IMR-90 (cell line): ENCODE measurements around the gene SLC16A1. TPM values are rescaled to one million over a fixed set of nuclear protein-coding genes. Genes with fewer than 3 reads are reported as not detected.

Experiments used
- ATAC-seq: fragments of 200-7000 bp; cut with Tn5 transposase; 2 replicates; pipeline ENCODE4 v1.9.1; 2020; ENCODE audit warnings: low read depth, mild to moderate bottlenecking, moderate library complexity
- BruUV-seq: library from RNA; stranded (reverse); fragments of 400-500 nt; replicated peaks from 2 replicates; lab custom pipeline; 2021; lab: Mats Ljungman, UMichigan
- CTCF ChIA-PET: fragments of 300-600 bp; formaldehyde crosslinking; extraction: SDS; loops from one replicate; lab custom pipeline; 2021; ENCODE audit warnings: antibody characterized with exemption; lab: Yijun Ruan, JAX
- POLR2A ChIA-PET: fragments of 300-600 bp; sonication (Branson Sonifier 250); formaldehyde crosslinking; loops from one replicate; lab custom pipeline; 2022; ENCODE audit warnings: antibody characterized with exemption; ENCODE audit not compliant: unreplicated experiment; lab: Charles Lee
- DNase-seq: peaks from one replicate; pipeline ENCODE4 v3.0.0; 2013
- H2AFZ ChIP-seq: replicated peaks from 2 replicates; pipeline ENCODE3; 2013; ENCODE audit warnings: low read length, mild to moderate bottlenecking; ENCODE audit not compliant: poor library complexity
- H2AK5ac ChIP-seq: 2 replicates; pipeline ENCODE4 v1.6.1; 2013; ENCODE audit warnings: low read depth, low read length, inconsistent platforms
- H2AK9ac ChIP-seq: replicated peaks from 2 replicates; pipeline ENCODE3; 2013; ENCODE audit warnings: mild to moderate bottlenecking, low read depth, low read length, moderate library complexity; ENCODE audit not compliant: poor library complexity
- H2BK120ac ChIP-seq: 2 replicates; pipeline ENCODE4 v1.6.1; 2013; ENCODE audit warnings: low read depth, low read length, inconsistent platforms
- H2BK15ac ChIP-seq: 3 replicates; pipeline ENCODE4 v1.6.1; 2013; ENCODE audit warnings: low read depth, low read length, inconsistent platforms
- H2BK20ac ChIP-seq: 2 replicates; pipeline ENCODE4 v1.6.1; 2013; ENCODE audit warnings: low read depth, mild to moderate bottlenecking, inconsistent platforms, low read length, moderate library complexity
- H2BK5ac ChIP-seq: 2 replicates; pipeline ENCODE4 v1.6.1; 2013; ENCODE audit warnings: mild to moderate bottlenecking, low read depth, low read length, inconsistent platforms; ENCODE audit not compliant: poor library complexity, severe bottlenecking
- H3K14ac ChIP-seq: replicated peaks from 2 replicates; pipeline ENCODE4 v1.6.1; 2013; ENCODE audit warnings: low read depth, low read length, inconsistent platforms
- H3K18ac ChIP-seq: 2 replicates; pipeline ENCODE4 v1.6.1; 2013; ENCODE audit warnings: low read depth, low read length, control low read depth
- H3K23ac ChIP-seq: 2 replicates; pipeline ENCODE4 v1.6.1; 2013; ENCODE audit warnings: low read depth, low read length, inconsistent platforms
- H3K27ac ChIP-seq: 2 replicates; pipeline ENCODE4 v1.5.1; 2013; ENCODE audit warnings: mild to moderate bottlenecking, control low read depth, low read length; ENCODE audit not compliant: insufficient read depth
- H3K27me3 ChIP-seq: 2 replicates; pipeline ENCODE4 v1.6.1; 2013; ENCODE audit warnings: low read length; ENCODE audit not compliant: control insufficient read depth, insufficient read depth
- H3K36me3 ChIP-seq: 2 replicates; pipeline ENCODE4 v1.6.1; 2013; ENCODE audit warnings: low read length, mixed read lengths; ENCODE audit not compliant: control insufficient read depth, insufficient read depth
- H3K4ac ChIP-seq: 2 replicates; pipeline ENCODE4 v1.6.1; 2013; ENCODE audit warnings: low read depth, low read length, inconsistent platforms
- H3K4me1 ChIP-seq: 2 replicates; pipeline ENCODE4 v1.6.1; 2013; ENCODE audit warnings: low read length, mixed read lengths; ENCODE audit not compliant: control insufficient read depth, insufficient read depth
- H3K4me2 ChIP-seq: 2 replicates; pipeline ENCODE4 v1.6.1; 2013; ENCODE audit warnings: low read depth, mild to moderate bottlenecking, control low read depth, low read length, moderate library complexity
- H3K4me3 ChIP-seq: 2 replicates; pipeline ENCODE4 v1.5.1; 2013; ENCODE audit warnings: low read depth, mild to moderate bottlenecking, control low read depth, low read length, moderate library complexity; ENCODE audit not compliant: insufficient read depth
- H3K56ac ChIP-seq: 2 replicates; pipeline ENCODE4 v1.6.1; 2013; ENCODE audit warnings: low read length, inconsistent platforms; ENCODE audit not compliant: insufficient read depth; ENCODE audit errors: extremely low read depth
- H3K79me1 ChIP-seq, 2 experiments: 2 replicates each; pipeline ENCODE4 v1.6.1; 2013; ENCODE audit warnings: low read length in 2 of 2, inconsistent platforms in 1 of 2, low read depth in 1 of 2
- H3K9ac ChIP-seq: 2 replicates; pipeline ENCODE4 v1.6.1; 2013; ENCODE audit warnings: low read depth, low read length, control low read depth
- H3K9me1 ChIP-seq: 2 replicates; pipeline ENCODE4 v1.6.1; 2013; ENCODE audit warnings: low read length, inconsistent platforms; ENCODE audit not compliant: insufficient read depth
- H3K9me3 ChIP-seq: 2 replicates; pipeline ENCODE4 v1.6.1; 2013; ENCODE audit warnings: low read length; ENCODE audit not compliant: control insufficient read depth, insufficient read depth
- H4K20me1 ChIP-seq: 2 replicates; pipeline ENCODE4 v1.6.1; 2013; ENCODE audit warnings: low read length, inconsistent platforms; ENCODE audit not compliant: insufficient read depth
- H4K5ac ChIP-seq: 2 replicates; pipeline ENCODE4 v1.6.1; 2013; ENCODE audit warnings: mild to moderate bottlenecking, low read depth, low read length, control low read depth
- H4K8ac ChIP-seq, 2 experiments: 2 replicates each; pipeline ENCODE4 v1.6.1; 2013; ENCODE audit warnings: low read depth in 2 of 2, low read length in 2 of 2, control low read depth in 1 of 2, inconsistent platforms in 1 of 2
- H4K91ac ChIP-seq: 2 replicates; pipeline ENCODE4 v1.6.1; 2013; ENCODE audit warnings: low read depth, low read length, inconsistent platforms; ENCODE audit not compliant: insufficient read depth
- CEBPB ChIP-seq: IDR thresholded peaks from 2 replicates; pipeline ENCODE4 v1.6.1; 2012; ENCODE audit warnings: low read depth, low read length, improper control_type of control experiment
- RAD21 ChIP-seq: IDR thresholded peaks from 2 replicates; pipeline ENCODE4 v1.6.1; 2012; ENCODE audit warnings: low read length, improper control_type of control experiment
- WGBS, 2 experiments: methylation state at CpG; one replicate each; pipeline versions ENCODE4 v1.1.5 to v1.1.7; 2013; ENCODE audit warnings: missing lambda C conversion rate in 2 of 2; ENCODE audit not compliant: insufficient read length in 1 of 2; ENCODE audit errors: extremely low coverage in 2 of 2; 5-methylcytosine and 5-hydroxymethylcytosine counted together
- dilution Hi-C: fragments of 300-500 bp; cut with HindIII; formaldehyde crosslinking; loops from one replicate; pipeline ENCODE4 v1.14.3; 2018; ENCODE audit warnings: low sequenced_read_pairs; ENCODE audit not compliant: unreplicated experiment
- in situ Hi-C: fragments of 300-500 bp; cut with MboI; formaldehyde crosslinking; loops from 3 replicates; pipeline ENCODE4 v1.14.3; 2019; ENCODE audit warnings: low sequenced_read_pairs, inconsistent platforms, mixed read lengths
- intact Hi-C: fragments of 100-400 bp; cut with micrococcal nuclease; formaldehyde crosslinking; loops from 2 replicates; pipeline ENCODE4 v1.10.0; 2022
- polyA plus RNA-seq, 3 experiments: library from polyadenylated mRNA; depleted of rRNA; stranded (reverse); fragments of >200 nt; gene quantifications; 2 replicates each; pipeline ENCODE4 v1.2.3, GENCODE V29; 2012; ENCODE audit warnings: low replicate concordance in 1 of 3
- total RNA-seq: library from RNA; depleted of rRNA; stranded (reverse); fragments of >200 nt; gene quantifications from 2 replicates; pipeline ENCODE4 v1.2.3, GENCODE V29; 2012

The SLC16A1 gene
- total and polyA plus RNA-seq, 2 of the 4 experiments (the other 2 are of a cell fraction), result 32.9 to 156 TPM

GRCh38 chr1:112938210-112938609 is 17.8 kb downstream of the SLC16A1 start:
- in situ Hi-C loops, result loop anchor here (10.0 kb wide), 1 partner anchor 57 kb away; no protein-coding TSS in a partner anchor

More at GRCh38 chr1:112938210-112938609, 17.8 kb downstream of the SLC16A1 start:
- Histone ChIP-seq H3K4me3 (no peak overlapping the region), H3K27ac (no peak overlapping the region), H3K18ac (no peak overlapping the region), H4K91ac (no peak overlapping the region), H2AFZ (no peak overlapping the region), H3K27me3 (no peaks in the 10 kb centered on the region), H2BK120ac (no peak overlapping the region), H3K56ac (no peak overlapping the region), H3K9me3 (no peaks in the 10 kb centered on the region), H3K4ac (no peak overlapping the region), H3K14ac (no peak overlapping the region), H4K5ac (no peak overlapping the region), H3K23ac (no peak overlapping the region), H2BK20ac (no peak overlapping the region), H2AK5ac (no peak overlapping the region), H4K8ac (no peak overlapping the region), H2BK15ac (no peak overlapping the region), H2BK5ac (no peak overlapping the region), H3K4me2 (peak overlapping the region; percentile 67; the same call in 1 of the 2 replicates), H3K36me3 (0 out of 2 replicates have a peak, but pooled peaks cover 1% of the 10 kb centered on the region), H3K79me1 (peaks cover 6 to 47% of the 10 kb centered on the region in 2 experiments), H2AK9ac (no peak overlapping the region), H3K9ac (no peak overlapping the region), H4K20me1 (no peaks in the 10 kb centered on the region), H3K9me1 (no peaks in the 10 kb centered on the region), H3K4me1 (peaks cover 6% of the 10 kb centered on the region; the same call in 1 of the 2 replicates)
- ChIA-PET POLR2A (no interaction called here), CTCF (interaction anchor here (1.3 kb wide), 1 partner anchor 15 kb away, joined by 3 read pairs; no protein-coding TSS in a partner anchor)
- peak; percentile 42 for DNase-seq
- dilution Hi-C loops, result no loop called here
- no TSS peak for BruUV-seq
- no CpG with 5 or more reads among the region's 3 CpGs for WGBS, 2 experiments
- 0 out of 2 replicates have a peak, but pooled peaks have one; percentile 35 for TF ChIP-seq CEBPB
- no peak for TF ChIP-seq RAD21
- ATAC-seq, result no peak
- intact Hi-C loops, result no loop called here
